Stomach (tissue), 9 donors: ENCODE data around the gene WDR86. TPM values are rescaled to one million over a fixed set of nuclear protein-coding genes. Genes with fewer than 3 reads are reported as not detected.

ENCODE experiments used
- DNase-seq, 2 donors: peaks; one replicate each; pipeline versions ENCODE4 v3.0.0 to v3.0.0-alpha.2; 2013 to 2019
- H3K27ac ChIP-seq, 5 donors: fragments of 200-600 bp in 4 of 5; sonication (generic) in 4 of 5; one replicate each; pipeline ENCODE4 v1.5.1; 2013 to 2019; ENCODE audit warnings: mild to moderate bottlenecking in 1 of 5, moderate library complexity in 1 of 5
- H3K27me3 ChIP-seq, 3 donors: fragments of 200-600 bp; sonication (generic); one replicate each; pipeline ENCODE4 v1.5.1; 2017 to 2019; ENCODE audit warnings: mixed run types in 1 of 3
- H3K36me3 ChIP-seq, 4 donors: fragments of 200-600 bp; sonication (generic); 1 replicate in 3 of 4; 2 replicates in 1 of 4; pipeline ENCODE4 v1.5.1; 2016 to 2019
- H3K4me1 ChIP-seq, 4 donors: fragments of 200-600 bp; sonication (generic); one replicate each; pipeline ENCODE4 v1.5.1; 2016 to 2019
- H3K4me3 ChIP-seq, 4 donors: fragments of 200-600 bp; sonication (generic) in 3 of 4; one replicate each; pipeline ENCODE4 v1.5.1; 2016 to 2019; ENCODE audit warnings: mild to moderate bottlenecking in 1 of 4
- H3K9me3 ChIP-seq, 4 donors: fragments of 200-600 bp; sonication (generic); one replicate each; pipeline ENCODE4 v1.5.1; 2016 to 2019
- CTCF ChIP-seq, 7 experiments: fragments of 450-650 bp in 4 of 7; fragments of 200-600 bp in 3 of 7; sonication (generic) in 3 of 7; IDR thresholded peaks; one replicate each; pipeline ENCODE4 v1.5.1; 2016 to 2019; ENCODE audit warnings: antibody characterized with exemption in 7 of 7, control low read depth in 2 of 7, mild to moderate bottlenecking in 1 of 7
- EP300 ChIP-seq: sonication (generic); formaldehyde crosslinking; IDR thresholded peaks from one replicate; pipeline ENCODE4 v1.6.1; 2017; ENCODE audit warnings: antibody characterized with exemption
- POLR2A ChIP-seq, 4 donors: fragments of 450-650 bp; IDR thresholded peaks; one replicate each; pipeline ENCODE4 v1.6.1; 2016; ENCODE audit warnings: antibody characterized with exemption in 4 of 4, control low read depth in 2 of 4, mild to moderate bottlenecking in 1 of 4, moderate library complexity in 1 of 4
- POLR2AphosphoS5 ChIP-seq, 3 donors: sonication (generic); formaldehyde crosslinking; IDR thresholded peaks; one replicate each; pipeline ENCODE4 v1.6.1; 2016; ENCODE audit warnings: antibody characterized with exemption in 3 of 3
- WGBS, 5 donors: extraction: QIAGEN DNeasy Blood & Tissue Kit in 3 of 5; methylation state at CpG; one replicate each; pipeline versions ENCODE4 v1.1.5 to v1.1.7; 2013 to 2018; 5-methylcytosine and 5-hydroxymethylcytosine counted together
- intact Hi-C: fragments of 100-400 bp; cut with DNase I; formaldehyde crosslinking; loops from one replicate; pipeline ENCODE4 v1.15.1; 2023; ENCODE audit warnings: low total_unique reads
- polyA plus RNA-seq, 3 donors: library from polyadenylated mRNA; stranded (reverse); fragments of 200-250 nt; gene quantifications; one replicate each; pipeline ENCODE4 v1.2.3, GENCODE V29; 2013
- total RNA-seq, 5 donors: library from RNA; depleted of rRNA; stranded (reverse); fragments of >200 nt; gene quantifications; one replicate each; pipeline versions ENCODE4 v1.1.0 to v1.2.3, GENCODE V29; 2014 to 2016
- donor health status: healthy with polysubstance abuse.
- donor health status: Bipolar disorder and iron deficiency.
- donor health status: healthy.

The WDR86 gene
- total and polyA plus RNA-seq, 8 donors, result 1.2 to 15.8 (median 5.2) TPM

DNA sequence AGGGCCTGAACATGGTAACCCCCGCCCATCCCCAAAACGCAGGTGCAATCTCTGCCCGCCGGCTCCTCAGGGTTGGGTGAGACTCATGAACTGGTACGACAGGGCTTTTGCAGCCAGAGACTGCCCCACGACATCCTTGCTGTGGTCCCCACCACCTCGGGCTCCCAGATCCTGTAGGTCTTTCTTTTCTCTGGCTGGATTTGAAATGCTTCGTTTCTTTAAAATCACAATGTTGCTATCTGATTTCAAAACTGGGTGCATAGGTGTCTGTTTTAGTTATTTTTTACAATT is 21.9 kb downstream of the WDR86 start:
- TF ChIP-seq POLR2AphosphoS5 (IDR thresholded peaks at IDR 0.05), result no peak
- no peak for TF ChIP-seq EP300
- TF ChIP-seq POLR2A (IDR thresholded peaks at IDR 0.05), result no peak
- no peak for TF ChIP-seq CTCF (IDR thresholded peaks at IDR 0.05)
- Histone ChIP-seq H3K4me1 (peaks cover 0 to 7% (median 5%) of the 10 kb centered on the region in 4 donors), H3K36me3 (no peaks in the 10 kb centered on the region), H3K27me3 (peaks cover 0 to 26% (median 3%) of the 10 kb centered on the region in 3 donors), H3K27ac (no peak overlapping the region), H3K9me3 (no peaks in the 10 kb centered on the region), H3K4me3 (no peak overlapping the region)
- 90 to 97% (median 92%) methylated on average over 8 of the region's 8 CpGs for WGBS, 5 donors
- intact Hi-C loops, result no loop called here
- DNase-seq, result no peak

- WGBS, 5 donors, result 83 to 94% (median 92%) methylated on average over 12 to 24 of the region's 24 CpGs
- TF ChIP-seq POLR2A (IDR thresholded peaks at IDR 0.05) (no peak), POLR2AphosphoS5 (IDR thresholded peaks at IDR 0.05) (no peak), EP300 (no peak), CTCF (IDR thresholded peaks at IDR 0.05) (no peak)
- Histone ChIP-seq H3K9me3 (no peaks in the 10 kb centered on the region), H3K27me3 (peaks cover 0 to 28% (median 9%) of the 10 kb centered on the region in 3 donors), H3K4me3 (no peak overlapping the region), H3K27ac (peak overlapping the region in 4 of 5 donors; percentile 16 to 54 (median 37)), H3K4me1 (peaks cover 2 to 8% (median 6%) of the 10 kb centered on the region in 4 donors), H3K36me3 (no peaks in the 10 kb centered on the region)
- intact Hi-C loops, result no loop called here
- no peak for DNase-seq
These were observed 22.5 kb downstream of the WDR86 start for GRCh38 chr7:151387161-151388006.

DNA sequence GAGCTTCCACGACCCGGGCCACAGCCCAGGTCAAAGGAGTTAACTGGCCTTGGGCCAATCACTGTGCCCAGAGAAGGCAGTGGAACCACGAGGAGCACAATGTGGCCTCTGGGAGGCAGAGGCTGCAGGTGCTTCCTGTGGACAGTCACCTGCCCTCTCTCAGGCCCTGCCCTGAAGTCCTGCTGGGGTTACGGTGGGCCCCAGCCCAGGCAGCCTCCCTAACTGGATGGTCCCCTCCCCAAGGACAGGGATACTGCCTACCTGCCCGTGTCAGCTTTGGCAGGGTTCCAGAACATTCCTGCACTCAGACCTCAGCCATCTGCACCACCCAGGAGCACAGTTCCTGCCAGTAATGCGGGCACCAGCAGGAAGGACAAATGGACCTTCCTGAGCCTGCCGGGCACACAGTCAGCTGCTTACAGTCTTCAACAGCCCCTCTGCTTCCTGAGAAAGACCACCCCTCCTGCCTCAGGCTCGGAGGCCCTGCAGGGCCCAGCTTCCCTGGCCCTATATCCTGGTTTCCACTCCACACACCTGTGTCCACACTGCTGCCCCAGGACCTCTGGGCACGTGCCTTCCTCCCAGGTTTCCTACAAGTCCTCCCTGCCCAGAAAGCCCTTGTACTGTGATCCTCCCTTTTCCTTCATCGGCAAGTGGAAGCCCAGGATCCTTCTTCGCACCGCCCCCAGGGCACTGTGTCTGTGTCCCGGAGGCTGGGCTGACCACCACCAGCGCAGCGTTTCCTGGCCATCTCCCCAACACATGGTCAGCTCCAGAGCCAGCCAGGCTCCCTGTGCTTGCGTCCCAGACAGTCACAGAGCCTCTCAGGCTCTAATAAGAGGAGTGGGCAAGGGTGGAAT is 23.3 kb downstream of the WDR86 start:
- peaks cover 0 to 37% (median 17%) of the 10 kb centered on the region in 3 donors for H3K27me3 ChIP-seq
- no peaks in the 10 kb centered on the region for H3K36me3 ChIP-seq
- H3K4me1 ChIP-seq, result peaks cover 11 to 16% (median 15%) of the 10 kb centered on the region in 4 donors
- intact Hi-C loops, result no loop called here
- TF ChIP-seq CTCF (IDR thresholded peaks at IDR 0.05) (no peak), EP300 (no peak), POLR2AphosphoS5 (IDR thresholded peaks at IDR 0.05) (no peak), POLR2A (IDR thresholded peaks at IDR 0.05) (no peak)
- H3K4me3 ChIP-seq, result no peak overlapping the region
- no peaks in the 10 kb centered on the region for H3K9me3 ChIP-seq
- peak overlapping the region; percentile 13 to 54 (median 27) for H3K27ac ChIP-seq
- peak; percentile 44 to 76 for DNase-seq
- 45 to 60% (median 51%) methylated on average over 14 to 16 of the region's 16 CpGs for WGBS, 5 donors

GRCh38 chr7:151385626-151386300 is 24.1 kb downstream of the WDR86 start:
- WGBS, 5 donors, result 77 to 86% (median 85%) methylated on average over 25 to 26 of the region's 26 CpGs
- TF ChIP-seq POLR2A (IDR thresholded peaks at IDR 0.05), result no peak
- no peak for TF ChIP-seq EP300
- no peak for TF ChIP-seq CTCF (IDR thresholded peaks at IDR 0.05)
- TF ChIP-seq POLR2AphosphoS5 (IDR thresholded peaks at IDR 0.05), result no peak
- peaks cover 0 to 45% (median 25%) of the 10 kb centered on the region in 3 donors for H3K27me3 ChIP-seq
- H3K36me3 ChIP-seq, result no peaks in the 10 kb centered on the region
- no peaks in the 10 kb centered on the region for H3K9me3 ChIP-seq
- no peak overlapping the region for H3K4me3 ChIP-seq
- peak overlapping the region in 1 of 5 donors; percentile 54 for H3K27ac ChIP-seq
- peaks cover 18 to 23% (median 23%) of the 10 kb centered on the region in 4 donors for H3K4me1 ChIP-seq
- intact Hi-C loops, result no loop called here
- no peak for DNase-seq
